ENCODE measurements around the gene CCL21.

DNA sequence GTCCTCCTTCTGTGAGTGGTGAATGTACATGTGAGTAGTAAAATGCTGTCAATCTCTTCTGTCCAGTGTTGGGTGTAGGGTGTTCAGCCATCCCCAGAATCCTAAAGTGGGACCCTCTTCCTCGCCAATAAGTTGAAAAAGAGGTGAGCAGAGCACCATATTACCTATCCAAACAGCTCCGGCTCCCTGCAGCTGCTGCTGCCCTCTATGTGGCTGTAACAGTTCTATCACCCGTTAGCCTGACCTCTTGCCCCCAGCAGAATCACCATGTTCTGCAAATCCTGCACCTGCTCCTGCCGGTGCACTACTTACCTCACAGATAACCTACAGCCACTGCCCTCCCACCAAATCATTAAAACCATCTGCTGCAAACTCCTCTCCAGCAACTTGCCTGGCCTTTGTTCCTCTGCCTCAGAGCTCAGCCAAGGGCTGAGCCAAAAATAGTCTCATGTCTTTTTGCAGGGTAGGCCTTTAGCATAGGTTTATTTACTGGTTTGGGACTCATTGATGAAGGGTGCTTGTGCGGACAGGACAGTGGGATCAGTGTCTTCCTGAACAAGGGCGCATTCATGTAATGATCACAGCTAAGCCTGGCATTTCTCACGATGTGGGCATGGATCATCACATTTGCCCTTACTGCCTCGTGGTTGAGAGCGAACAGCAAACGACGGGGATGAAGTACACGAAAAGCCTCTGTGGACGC, 49.6 kb upstream of the CCL21 start:
- TF ChIP-seq, protein P1, sequence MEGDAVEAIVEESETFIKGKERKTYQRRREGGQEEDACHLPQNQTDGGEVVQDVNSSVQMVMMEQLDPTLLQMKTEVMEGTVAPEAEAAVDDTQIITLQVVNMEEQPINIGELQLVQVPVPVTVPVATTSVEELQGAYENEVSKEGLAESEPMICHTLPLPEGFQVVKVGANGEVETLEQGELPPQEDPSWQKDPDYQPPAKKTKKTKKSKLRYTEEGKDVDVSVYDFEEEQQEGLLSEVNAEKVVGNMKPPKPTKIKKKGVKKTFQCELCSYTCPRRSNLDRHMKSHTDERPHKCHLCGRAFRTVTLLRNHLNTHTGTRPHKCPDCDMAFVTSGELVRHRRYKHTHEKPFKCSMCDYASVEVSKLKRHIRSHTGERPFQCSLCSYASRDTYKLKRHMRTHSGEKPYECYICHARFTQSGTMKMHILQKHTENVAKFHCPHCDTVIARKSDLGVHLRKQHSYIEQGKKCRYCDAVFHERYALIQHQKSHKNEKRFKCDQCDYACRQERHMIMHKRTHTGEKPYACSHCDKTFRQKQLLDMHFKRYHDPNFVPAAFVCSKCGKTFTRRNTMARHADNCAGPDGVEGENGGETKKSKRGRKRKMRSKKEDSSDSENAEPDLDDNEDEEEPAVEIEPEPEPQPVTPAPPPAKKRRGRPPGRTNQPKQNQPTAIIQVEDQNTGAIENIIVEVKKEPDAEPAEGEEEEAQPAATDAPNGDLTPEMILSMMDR (IDR thresholded peaks at IDR 0.05): no peak
- no peak for TF ChIP-seq EHF (CRISPR knock-in tag; IDR thresholded peaks at IDR 0.05)
- no peak for TF ChIP-seq CBX8 (IDR thresholded peaks at IDR 0.05)
- no peak for TF ChIP-seq POLR2A (IDR thresholded peaks at IDR 0.05; ENCODE audit: low read length)
- TF ChIP-seq KDM5A (IDR thresholded peaks at IDR 0.05): no peak
- no peak for TF ChIP-seq PHF8 (IDR thresholded peaks at IDR 0.05; ENCODE audit: borderline replicate concordance, low read depth)
- TF ChIP-seq KDM1A (IDR thresholded peaks at IDR 0.05; ENCODE audit: low read depth): no peak
- no peak for TF ChIP-seq POLR2AphosphoS2 (conservative IDR thresholded peaks at IDR 0.05; ENCODE audit: low read length)
- TF ChIP-seq, protein P2, sequence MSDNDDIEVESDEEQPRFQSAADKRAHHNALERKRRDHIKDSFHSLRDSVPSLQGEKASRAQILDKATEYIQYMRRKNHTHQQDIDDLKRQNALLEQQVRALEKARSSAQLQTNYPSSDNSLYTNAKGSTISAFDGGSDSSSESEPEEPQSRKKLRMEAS (IDR thresholded peaks at IDR 0.05): no peak
